GM23248 (cell line): ENCODE measurements around the gene TRPM3. TPM values are rescaled to one million over a fixed set of nuclear protein-coding genes. Genes with fewer than 3 reads are reported as not detected.

ENCODE experiments used
- DNase-seq: peaks from one replicate; pipeline ENCODE4 v3.0.0-alpha.2; 2015
- H2AFZ ChIP-seq: fragments of 200-600 bp; sonication (generic); 2 replicates; pipeline ENCODE4 v1.6.1; 2016; ENCODE audit warnings: antibody characterized with exemption
- H3F3A ChIP-seq: fragments of 200-600 bp; sonication (generic); 2 replicates; pipeline ENCODE4 v1.6.1; 2016; ENCODE audit warnings: mild to moderate bottlenecking, antibody characterized with exemption, mixed run types; ENCODE audit not compliant: insufficient read depth
- H3K27ac ChIP-seq: fragments of 200-600 bp; sonication (generic); 2 replicates; pipeline ENCODE4 v1.5.1; 2016; ENCODE audit warnings: mild to moderate bottlenecking
- H3K27me3 ChIP-seq: fragments of 200-600 bp; sonication (generic); replicated peaks from 2 replicates; pipeline ENCODE4 v1.6.1; 2016; ENCODE audit warnings: mild to moderate bottlenecking; ENCODE audit not compliant: insufficient read depth
- H3K36me3 ChIP-seq: fragments of 200-600 bp; sonication (generic); 2 replicates; pipeline ENCODE4 v1.6.1; 2016; ENCODE audit warnings: low read depth, mild to moderate bottlenecking
- H3K4me1 ChIP-seq: fragments of 200-600 bp; sonication (generic); 2 replicates; pipeline ENCODE4 v1.6.1; 2016; ENCODE audit warnings: mild to moderate bottlenecking; ENCODE audit not compliant: insufficient read depth
- H3K4me2 ChIP-seq: fragments of 200-600 bp; sonication (generic); one replicate; pipeline ENCODE4 v1.6.1; 2016; ENCODE audit warnings: mild to moderate bottlenecking; ENCODE audit not compliant: unreplicated experiment
- H3K4me3 ChIP-seq: fragments of 200-600 bp; sonication (generic); 2 replicates; pipeline ENCODE4 v1.5.1; 2016; ENCODE audit warnings: mild to moderate bottlenecking
- H3K79me2 ChIP-seq: fragments of 200-600 bp; sonication (generic); 2 replicates; pipeline ENCODE4 v1.6.1; 2016; ENCODE audit warnings: mild to moderate bottlenecking; ENCODE audit not compliant: insufficient read depth
- H3K9ac ChIP-seq: fragments of 200-600 bp; sonication (generic); 2 replicates; pipeline ENCODE4 v1.6.1; 2016; ENCODE audit warnings: mild to moderate bottlenecking
- H3K9me2 ChIP-seq: fragments of 200-600 bp; sonication (generic); 2 replicates; pipeline ENCODE4 v1.6.1; 2016; ENCODE audit warnings: mixed run types, mild to moderate bottlenecking, moderate library complexity; ENCODE audit not compliant: insufficient read depth
- H3K9me3 ChIP-seq: fragments of 200-600 bp; sonication (generic); one replicate; pipeline ENCODE4 v1.6.1; 2017; ENCODE audit warnings: low read depth
- H4K20me1 ChIP-seq: fragments of 200-600 bp; sonication (generic); 2 replicates; pipeline ENCODE4 v1.6.0; 2016; ENCODE audit not compliant: insufficient read depth
- EZH2 ChIP-seq: fragments of 200-600 bp; sonication (generic); IDR thresholded peaks from 2 replicates; pipeline ENCODE4 v1.6.1; 2018; ENCODE audit warnings: antibody characterized with exemption, mild to moderate bottlenecking; ENCODE audit not compliant: insufficient read depth, poor library complexity, severe bottlenecking
- EZH2phosphoT487 ChIP-seq: fragments of 200-600 bp; sonication (generic); IDR thresholded peaks from 2 replicates; pipeline ENCODE4 v1.6.1; 2018; ENCODE audit warnings: antibody characterized with exemption, moderate library complexity, mild to moderate bottlenecking, low read depth; ENCODE audit not compliant: insufficient read depth
- WGBS, 2 experiments: methylation state at CpG; one replicate each; pipeline ENCODE4 v1.1.6; 2015 to 2017; ENCODE audit warnings: low lambda C conversion rate in 2 of 2, low coverage in 1 of 2; ENCODE audit errors: missing lambda C conversion rate in 2 of 2; 5-methylcytosine and 5-hydroxymethylcytosine counted together
- in situ Hi-C: fragments of 300-500 bp; cut with MboI; formaldehyde crosslinking; loops from 2 replicates; pipeline ENCODE4 v1.15.0; 2020
- polyA plus RNA-seq: library from polyadenylated mRNA; unstranded; fragments of >200 nt; fragmentation: Nextera tagmentation; extraction: Ambion mirVana; gene quantifications from 2 replicates; pipeline ENCODE4 v1.2.1, GENCODE V29; 2016
- total RNA-seq: library from RNA; depleted of rRNA; stranded (reverse); fragments of >200 nt; shearing (Covaris generic); gene quantifications from 2 replicates; pipeline ENCODE4 v1.2.3, GENCODE V29; 2014

TRPM3 gene
- total and polyA plus RNA-seq, 2 experiments from 2014 or later, result not detected

DNA sequence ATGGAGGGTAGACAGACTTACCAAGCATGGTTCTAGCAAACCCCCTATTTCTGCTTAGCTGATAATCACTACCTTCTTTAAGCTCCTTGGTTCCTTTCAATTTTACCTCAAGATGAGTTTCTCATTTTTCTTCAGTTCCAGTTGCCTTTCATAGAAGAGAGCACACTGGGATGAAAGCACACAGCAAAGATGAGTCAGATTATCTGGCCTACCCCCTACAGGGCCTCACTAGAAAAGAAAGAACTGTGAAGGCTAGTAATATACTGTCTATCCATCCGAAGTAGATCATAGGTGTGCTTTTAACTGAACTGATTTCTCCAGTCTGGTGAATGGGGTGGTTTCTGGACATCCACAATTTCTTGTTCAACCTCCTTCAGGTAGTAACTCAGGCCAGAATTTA, 122.5 kb downstream of the TRPM3 start:
- H3F3A ChIP-seq, result no peaks in the 10 kb centered on the region
- H3K9ac ChIP-seq, result no peak overlapping the region
- no peak overlapping the region for H3K4me2 ChIP-seq
- no peaks in the 10 kb centered on the region; the same call in 1 of the 2 replicates for H3K27me3 ChIP-seq
- TF ChIP-seq EZH2phosphoT487 (no peak), EZH2 (no peak)
- H3K4me3 ChIP-seq, result no peak overlapping the region
- WGBS, 2 experiments, result 50 to 58% methylated on average over 1 of the region's 1 CpG
- no peaks in the 10 kb centered on the region for H3K9me3 ChIP-seq
- H3K36me3 ChIP-seq, result no peaks in the 10 kb centered on the region
- in situ Hi-C loops, result no loop called here
- peak overlapping the region; percentile 7; the same call in 1 of the 2 replicates for H2AFZ ChIP-seq
- DNase-seq, result peak; percentile 45
- H4K20me1 ChIP-seq, result no peaks in the 10 kb centered on the region
- H3K4me1 ChIP-seq, result peaks cover 20% of the 10 kb centered on the region
- no peaks in the 10 kb centered on the region for H3K9me2 ChIP-seq
- no peaks in the 10 kb centered on the region for H3K79me2 ChIP-seq
- H3K27ac ChIP-seq, result no peak overlapping the region

DNA sequence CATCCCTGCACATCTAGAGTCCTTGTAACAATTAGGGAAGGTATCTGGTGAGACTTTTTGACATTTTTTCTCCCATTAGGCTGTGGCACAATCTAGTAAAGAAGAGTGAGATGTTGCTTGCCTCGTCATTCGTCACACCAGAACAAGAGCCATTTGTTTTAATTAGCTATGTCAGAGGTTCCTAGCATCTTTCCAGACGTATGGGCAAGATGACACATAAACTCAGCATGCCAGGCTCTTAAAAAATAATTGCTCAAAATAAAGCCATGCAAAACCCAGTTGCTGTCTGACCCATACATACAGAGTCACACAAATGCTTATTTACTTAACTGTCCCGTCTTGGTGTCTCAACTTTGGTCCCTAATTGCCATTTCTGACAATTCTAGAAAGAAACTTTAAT, 125.9 kb downstream of the TRPM3 start:
- in situ Hi-C loops, result no loop called here
- 21% methylated on average over 4 of the region's 4 CpGs for WGBS, 2 experiments
- Histone ChIP-seq H3F3A (no peaks in the 10 kb centered on the region), H3K4me1 (peaks cover 20% of the 10 kb centered on the region), H3K9ac (no peak overlapping the region), H3K36me3 (no peaks in the 10 kb centered on the region), H4K20me1 (no peaks in the 10 kb centered on the region), H3K4me3 (no peak overlapping the region), H3K9me2 (no peaks in the 10 kb centered on the region), H3K27me3 (no peaks in the 10 kb centered on the region), H2AFZ (peak overlapping the region; percentile 27; the same call in 1 of the 2 replicates), H3K4me2 (no peak overlapping the region), H3K79me2 (no peaks in the 10 kb centered on the region), H3K27ac (no peak overlapping the region), H3K9me3 (no peaks in the 10 kb centered on the region)
- peak; percentile 36 for DNase-seq
- TF ChIP-seq EZH2 (no peak), EZH2phosphoT487 (no peak)

DNA sequence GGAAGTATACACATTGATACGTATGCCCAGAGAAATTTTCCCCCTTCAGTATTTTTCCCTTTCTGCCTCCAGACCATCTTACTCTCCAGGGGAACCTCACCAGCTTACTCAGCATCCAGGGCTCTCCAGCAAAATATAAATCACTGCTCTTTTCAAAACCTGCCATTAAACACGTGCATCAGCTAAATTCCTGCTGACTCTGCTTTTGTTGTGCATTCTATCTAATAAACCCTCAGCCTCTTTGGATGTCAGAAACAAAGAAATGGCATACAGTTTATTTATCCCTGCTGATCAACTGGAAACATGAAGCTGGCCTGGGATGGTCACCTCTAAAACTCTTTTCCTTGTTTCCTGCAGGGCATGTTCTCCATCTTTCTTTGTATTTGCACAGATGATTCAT, 126.8 kb downstream of the TRPM3 start:
- TF ChIP-seq EZH2, result no peak
- no peak for TF ChIP-seq EZH2phosphoT487
- Histone ChIP-seq H2AFZ (no peak overlapping the region), H3K79me2 (no peaks in the 10 kb centered on the region), H3K9ac (no peak overlapping the region), H3K9me3 (no peaks in the 10 kb centered on the region), H3K27me3 (no peaks in the 10 kb centered on the region), H4K20me1 (no peaks in the 10 kb centered on the region), H3K4me1 (peaks cover 20% of the 10 kb centered on the region), H3K36me3 (no peaks in the 10 kb centered on the region), H3K9me2 (no peaks in the 10 kb centered on the region), H3F3A (no peaks in the 10 kb centered on the region), H3K4me2 (no peak overlapping the region), H3K4me3 (no peak overlapping the region), H3K27ac (no peak overlapping the region)
- DNase-seq, result no peak
- 46 to 49% methylated on average over 2 of the region's 2 CpGs for WGBS, 2 experiments
- in situ Hi-C loops, result no loop called here

- Histone ChIP-seq H3K4me1 (peaks cover 24% of the 10 kb centered on the region), H3K27ac (peak overlapping the region; percentile 77), H3K4me2 (peak overlapping the region; percentile 47), H3K27me3 (no peaks in the 10 kb centered on the region), H3F3A (peaks cover 17% of the 10 kb centered on the region), H2AFZ (no peak overlapping the region), H3K9me3 (no peaks in the 10 kb centered on the region), H4K20me1 (no peaks in the 10 kb centered on the region), H3K9ac (peak overlapping the region; percentile 33; the same call in 1 of the 2 replicates), H3K79me2 (no peaks in the 10 kb centered on the region), H3K36me3 (no peaks in the 10 kb centered on the region), H3K9me2 (no peaks in the 10 kb centered on the region), H3K4me3 (no peak overlapping the region)
- WGBS, 2 experiments, result 18 to 36% methylated on average over 1 of the region's 1 CpG
- DNase-seq, result peak; percentile 34
- TF ChIP-seq EZH2phosphoT487 (no peak), EZH2 (no peak)
- in situ Hi-C loops, result no loop called here
These were observed 132.9 kb downstream of the TRPM3 start for GRCh38 chr9:70988551-70988950.

DNA sequence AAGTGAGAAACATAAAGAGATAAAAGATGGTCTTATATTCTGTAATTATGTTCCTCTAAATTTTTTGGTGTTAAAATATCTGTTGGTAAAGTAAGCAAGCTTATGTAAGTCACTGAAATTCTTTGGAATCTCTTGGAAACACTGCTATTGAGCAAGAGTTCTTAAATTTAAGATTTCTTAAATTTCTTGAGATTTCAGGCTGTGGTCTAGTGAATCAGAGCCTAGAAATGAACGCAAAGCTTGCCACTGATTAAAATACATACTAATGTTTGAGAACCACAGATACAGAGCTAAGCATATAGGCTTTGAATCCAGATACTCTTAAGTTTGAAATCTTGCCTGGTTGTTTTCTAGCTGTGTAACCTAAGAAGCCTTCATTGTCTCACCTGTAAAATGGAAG, 133.4 kb downstream of the TRPM3 start:
- H2AFZ ChIP-seq, result no peak overlapping the region
- no peaks in the 10 kb centered on the region for H3K9me3 ChIP-seq
- no peaks in the 10 kb centered on the region for H3K79me2 ChIP-seq
- DNase-seq, result peak; percentile 87
- peaks cover 17% of the 10 kb centered on the region for H3F3A ChIP-seq
- TF ChIP-seq EZH2, result no peak
- TF ChIP-seq EZH2phosphoT487, result no peak
- no peak overlapping the region for H3K4me3 ChIP-seq
- no peaks in the 10 kb centered on the region for H3K9me2 ChIP-seq
- peak overlapping the region; percentile 47 for H3K4me2 ChIP-seq
- no peaks in the 10 kb centered on the region for H3K27me3 ChIP-seq
- peaks cover 24% of the 10 kb centered on the region for H3K4me1 ChIP-seq
- no peaks in the 10 kb centered on the region for H4K20me1 ChIP-seq
- 19 to 22% methylated on average over 1 of the region's 1 CpG for WGBS, 2 experiments
- H3K36me3 ChIP-seq, result no peaks in the 10 kb centered on the region
- H3K9ac ChIP-seq, result peak overlapping the region; percentile 33; the same call in 1 of the 2 replicates
- H3K27ac ChIP-seq, result peak overlapping the region; percentile 77
- in situ Hi-C loops, result no loop called here
